ENCODE measurements around the gene ARHGEF12. TPM values are rescaled to one million over a fixed set of nuclear protein-coding genes. Genes with fewer than 3 reads are reported as not detected.
A peak's percentile ranks its signal among the peaks of the same experiment; 100 is the strongest.

ARHGEF12 gene
- total RNA-seq, 4 donors from 2014 or later, result 169 to 268 (median 197) TPM

DNA sequence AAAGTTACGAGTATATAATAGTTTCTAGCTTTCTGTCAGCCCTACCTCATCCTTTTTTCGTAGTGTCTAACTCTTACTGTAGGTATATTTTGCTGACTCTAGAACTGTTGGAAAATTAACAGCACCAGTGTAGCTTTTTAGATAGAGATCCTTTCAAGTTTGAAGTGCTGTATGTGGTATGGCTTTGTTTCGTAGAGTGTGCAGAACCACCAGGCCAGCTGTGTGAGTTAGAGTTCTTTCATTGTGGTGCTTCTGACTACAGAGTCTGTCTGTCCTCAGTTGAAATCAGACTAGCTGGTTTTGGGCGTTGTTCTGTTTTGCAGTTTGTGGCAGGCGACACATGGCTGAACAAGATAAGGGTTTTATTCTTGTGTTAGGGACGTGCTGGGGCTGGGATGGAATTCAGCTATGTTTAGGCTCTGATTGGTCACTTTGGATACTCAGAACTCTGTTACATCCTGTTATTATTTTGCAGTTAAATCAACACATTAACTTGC is 3.2 kb downstream of the ARHGEF12 start:
- no peaks in the 10 kb centered on the region for H3K9me3 ChIP-seq
- peak overlapping the region; percentile 16 to 99 (median 93) for H3K27ac ChIP-seq
- TF ChIP-seq CTCF (IDR thresholded peaks at IDR 0.05) (no peak), POLR2A (IDR thresholded peaks at IDR 0.05) (peak in 1 of 2 donors; percentile 53)
- 16 to 22% methylated on average over 6 of the region's 6 CpGs for WGBS, 2 donors
- no peaks in the 10 kb centered on the region for H3K27me3 ChIP-seq
- H3K36me3 ChIP-seq, result no peaks in the 10 kb centered on the region
- intact Hi-C loops (cut with DNase I), result loop anchor here (5.0 kb wide), 1 partner anchor 348 kb away; no protein-coding TSS in a partner anchor
- peaks cover 39 to 42% of the 10 kb centered on the region in 2 donors for H3K4me1 ChIP-seq
- DNase-seq, result peak; percentile 30 to 39
- H3K4me3 ChIP-seq (replicated peaks in 1 of 3), result peak overlapping the region in 1 of 3 donors; percentile 8

DNA sequence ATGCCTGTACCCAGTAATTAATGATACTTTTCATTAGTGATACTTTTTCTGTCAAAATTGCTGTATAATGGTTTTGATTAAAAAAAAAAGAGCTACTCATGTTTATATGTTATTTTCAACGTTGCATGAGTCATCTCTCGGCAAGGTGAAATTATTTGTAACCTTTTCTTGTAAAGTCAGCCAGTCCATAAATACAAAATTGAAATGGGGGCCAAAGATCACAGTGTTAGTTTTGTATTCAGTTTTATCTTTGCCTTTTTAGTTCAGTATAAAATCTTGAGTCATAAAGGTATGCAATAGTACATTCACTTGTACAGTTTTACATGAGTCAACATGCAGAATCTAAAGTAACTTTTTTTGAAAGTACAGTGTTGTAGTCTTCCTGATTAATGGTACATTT is 4.3 kb downstream of the ARHGEF12 start:
- TF ChIP-seq POLR2A (IDR thresholded peaks at IDR 0.05) (no peak), CTCF (IDR thresholded peaks at IDR 0.05) (no peak)
- Histone ChIP-seq H3K9me3 (no peaks in the 10 kb centered on the region), H3K36me3 (no peaks in the 10 kb centered on the region), H3K4me3 (replicated peaks in 1 of 3) (no peak overlapping the region), H3K27me3 (no peaks in the 10 kb centered on the region), H3K4me1 (peaks cover 49 to 51% of the 10 kb centered on the region in 2 donors), H3K27ac (peak overlapping the region in 2 of 3 donors; percentile 93 to 99)
- 59 to 66% methylated on average over 2 of the region's 2 CpGs for WGBS, 2 donors
- intact Hi-C loops (cut with DNase I), result no loop called here
- DNase-seq, result no peak

GRCh38 chr11:120342226-120342625 is 6.0 kb downstream of the ARHGEF12 start:
- Histone ChIP-seq H3K9me3 (no peaks in the 10 kb centered on the region), H3K4me3 (replicated peaks in 1 of 3) (no peak overlapping the region), H3K36me3 (no peaks in the 10 kb centered on the region), H3K4me1 (peaks cover 61 to 62% of the 10 kb centered on the region in 2 donors), H3K27ac (peak overlapping the region in 2 of 3 donors; percentile 9 to 31), H3K27me3 (no peaks in the 10 kb centered on the region)
- TF ChIP-seq CTCF (IDR thresholded peaks at IDR 0.05) (no peak), POLR2A (IDR thresholded peaks at IDR 0.05) (no peak)
- 73 to 82% methylated on average over 3 of the region's 3 CpGs for WGBS, 2 donors
- no peak for DNase-seq
- intact Hi-C loops (cut with DNase I), result no loop called here

DNA sequence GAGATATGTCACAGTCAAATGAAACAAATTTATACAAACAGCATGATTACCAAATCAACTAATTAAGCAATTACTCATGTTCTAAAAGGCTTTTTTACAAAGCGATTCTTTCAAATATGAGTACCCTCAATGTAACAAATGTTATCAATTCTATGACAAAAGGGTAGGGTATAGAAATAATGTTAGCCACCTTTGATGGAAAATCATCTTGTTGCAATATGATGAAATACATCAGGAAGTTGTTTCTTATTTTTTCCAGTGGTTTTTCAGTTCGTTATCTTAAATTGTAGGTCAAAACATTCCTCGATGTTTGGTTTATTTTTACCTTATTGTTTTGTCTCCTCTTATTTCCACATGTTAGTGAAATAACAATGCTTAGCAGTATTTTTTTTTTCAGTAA is 6.5 kb downstream of the ARHGEF12 start:
- TF ChIP-seq POLR2A (IDR thresholded peaks at IDR 0.05) (no peak), CTCF (IDR thresholded peaks at IDR 0.05) (no peak)
- WGBS, 2 donors, result 82 to 86% methylated on average over 3 of the region's 3 CpGs
- Histone ChIP-seq H3K9me3 (no peaks in the 10 kb centered on the region), H3K27me3 (no peaks in the 10 kb centered on the region), H3K36me3 (no peaks in the 10 kb centered on the region), H3K4me3 (replicated peaks in 1 of 3) (no peak overlapping the region), H3K27ac (no peak overlapping the region), H3K4me1 (peaks cover 65 to 66% of the 10 kb centered on the region in 2 donors)
- intact Hi-C loops (cut with DNase I), result no loop called here
- DNase-seq, result no peak

GRCh38 chr11:120343429-120343828 is 7.2 kb downstream of the ARHGEF12 start:
- intact Hi-C loops (cut with DNase I), result no loop called here
- no peaks in the 10 kb centered on the region for H3K9me3 ChIP-seq
- no peaks in the 10 kb centered on the region for H3K36me3 ChIP-seq
- peaks cover 63 to 74% of the 10 kb centered on the region in 2 donors for H3K4me1 ChIP-seq
- H3K4me3 ChIP-seq (replicated peaks in 1 of 3), result no peak overlapping the region
- H3K27me3 ChIP-seq, result no peaks in the 10 kb centered on the region
- H3K27ac ChIP-seq, result peak overlapping the region in 1 of 3 donors; percentile 7
- TF ChIP-seq CTCF (IDR thresholded peaks at IDR 0.05) (no peak), POLR2A (IDR thresholded peaks at IDR 0.05) (no peak)
- 48 to 50% methylated on average over 2 of the region's 2 CpGs for WGBS, 2 donors
- DNase-seq, result peak; percentile 41 to 43

Measured in thyroid gland (tissue), 4 donors.